Measurements from ENCODE around the gene PTH1R.

The PTH1R gene

GRCh38 chr3:46878781-46879436, 1.4 kb downstream of the PTH1R start:
- TF ChIP-seq CTCF (IDR thresholded peaks at IDR 0.05; ENCODE audit: insufficient read depth, missing control alignments) = no peak
- no peak for DNase-seq (ENCODE audit: insufficient read length, low spot score)
- FAIRE-seq = no peak

GRCh38 chr3:46880884-46881595, 3.5 kb downstream of the PTH1R start:
- FAIRE-seq = no peak

GRCh38 chr3:46881596-46882376, 4.3 kb downstream of the PTH1R start:
- no peak for FAIRE-seq

More at GRCh38 chr3:46880884-46881595, 3.5 kb downstream of the PTH1R start:
- TF ChIP-seq CTCF (IDR thresholded peaks at IDR 0.05; ENCODE audit: insufficient read depth, missing control alignments) = no peak
- no peak for DNase-seq (ENCODE audit: insufficient read length, low spot score)

GRCh38 chr3:46882377-46883053, 5.0 kb downstream of the PTH1R start:
- FAIRE-seq = no peak
- DNase-seq (ENCODE audit: insufficient read length, low spot score) = no peak
- TF ChIP-seq CTCF (IDR thresholded peaks at IDR 0.05; ENCODE audit: insufficient read depth, missing control alignments) = no peak

More at GRCh38 chr3:46881596-46882376, 4.3 kb downstream of the PTH1R start:
- no peak for TF ChIP-seq CTCF (IDR thresholded peaks at IDR 0.05; ENCODE audit: insufficient read depth, missing control alignments)
- no peak for DNase-seq (ENCODE audit: insufficient read length, low spot score)

GRCh38 chr3:46883054-46883829, 5.7 kb downstream of the PTH1R start:
- TF ChIP-seq CTCF (IDR thresholded peaks at IDR 0.05; ENCODE audit: insufficient read depth, missing control alignments) = no peak
- DNase-seq (ENCODE audit: insufficient read length, low spot score) (no peak), FAIRE-seq (no peak)

GRCh38 chr3:46883830-46884185, 6.3 kb downstream of the PTH1R start:
- no peak for FAIRE-seq
- TF ChIP-seq CTCF (IDR thresholded peaks at IDR 0.05; ENCODE audit: insufficient read depth, missing control alignments) = no peak
- DNase-seq (ENCODE audit: insufficient read length, low spot score) = no peak

Measured in D721Med (cell line).